NCI-H2196 treated with DMSO at 0.1 percent for 48 hours (cell line): ENCODE results near the gene FUT1.
A peak's percentile ranks its signal among the peaks of the same experiment; 100 is the strongest.
"Not testable (repeated sequence)": the region's sequence is repeated elsewhere in the genome, so short reads cannot be mapped to it uniquely, and the experiment has no call there.

Source experiments
- DNase-seq: peaks from one replicate; lab custom pipeline; 2025; ENCODE audit not compliant: unreplicated experiment; lab: John Stamatoyannopoulos, UW

The FUT1 gene

DNA sequence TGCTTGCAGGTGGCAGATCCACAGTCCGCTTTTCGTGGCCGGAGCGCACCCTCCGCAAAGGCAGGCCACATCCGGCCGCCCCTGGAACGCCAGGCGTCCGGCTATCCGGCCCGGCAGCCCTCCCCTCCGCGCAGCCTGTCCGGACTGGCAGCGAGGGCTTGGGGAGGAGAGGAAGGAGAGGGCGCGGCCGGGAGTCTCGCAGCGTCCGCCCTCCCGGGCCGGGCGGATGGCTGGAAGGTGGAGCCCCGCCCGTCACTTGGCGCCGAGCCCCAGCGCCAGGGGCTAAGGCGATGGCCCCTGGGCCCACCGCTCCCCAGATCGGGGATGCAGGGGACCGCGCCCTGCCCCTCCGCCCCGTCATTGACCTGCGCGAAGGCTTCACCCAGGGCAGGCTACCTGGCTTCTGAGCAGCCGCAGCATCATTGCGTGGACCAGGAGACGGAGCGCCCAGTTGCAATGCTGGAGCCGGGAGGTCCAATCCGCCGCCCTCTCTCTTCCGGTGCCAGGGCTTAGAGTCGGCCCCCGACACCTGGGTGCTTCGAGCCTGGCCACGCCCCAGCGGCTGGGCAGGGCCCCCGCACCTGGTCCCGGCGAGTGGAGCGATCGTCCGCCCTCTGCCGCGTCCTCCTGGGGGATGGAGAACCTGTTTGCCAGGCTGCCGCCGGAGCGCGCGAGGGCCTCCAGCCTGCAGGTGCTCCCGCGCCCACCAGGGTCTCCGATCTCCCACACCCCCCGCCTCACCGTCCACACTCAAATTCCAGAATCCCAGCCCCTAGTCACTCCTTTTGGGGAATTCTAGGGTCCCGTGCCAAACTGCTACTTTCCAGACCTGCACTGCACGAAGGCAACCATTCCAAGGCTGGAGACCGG is at the start of gene FUT1:
Gene FUT1 (minus strand): TSS at position 146 of the 870 bp plus-strand sequence. CDS start 1,360 bp downstream, outside the sequence.
- peak; percentile 94 for DNase-seq

DNA sequence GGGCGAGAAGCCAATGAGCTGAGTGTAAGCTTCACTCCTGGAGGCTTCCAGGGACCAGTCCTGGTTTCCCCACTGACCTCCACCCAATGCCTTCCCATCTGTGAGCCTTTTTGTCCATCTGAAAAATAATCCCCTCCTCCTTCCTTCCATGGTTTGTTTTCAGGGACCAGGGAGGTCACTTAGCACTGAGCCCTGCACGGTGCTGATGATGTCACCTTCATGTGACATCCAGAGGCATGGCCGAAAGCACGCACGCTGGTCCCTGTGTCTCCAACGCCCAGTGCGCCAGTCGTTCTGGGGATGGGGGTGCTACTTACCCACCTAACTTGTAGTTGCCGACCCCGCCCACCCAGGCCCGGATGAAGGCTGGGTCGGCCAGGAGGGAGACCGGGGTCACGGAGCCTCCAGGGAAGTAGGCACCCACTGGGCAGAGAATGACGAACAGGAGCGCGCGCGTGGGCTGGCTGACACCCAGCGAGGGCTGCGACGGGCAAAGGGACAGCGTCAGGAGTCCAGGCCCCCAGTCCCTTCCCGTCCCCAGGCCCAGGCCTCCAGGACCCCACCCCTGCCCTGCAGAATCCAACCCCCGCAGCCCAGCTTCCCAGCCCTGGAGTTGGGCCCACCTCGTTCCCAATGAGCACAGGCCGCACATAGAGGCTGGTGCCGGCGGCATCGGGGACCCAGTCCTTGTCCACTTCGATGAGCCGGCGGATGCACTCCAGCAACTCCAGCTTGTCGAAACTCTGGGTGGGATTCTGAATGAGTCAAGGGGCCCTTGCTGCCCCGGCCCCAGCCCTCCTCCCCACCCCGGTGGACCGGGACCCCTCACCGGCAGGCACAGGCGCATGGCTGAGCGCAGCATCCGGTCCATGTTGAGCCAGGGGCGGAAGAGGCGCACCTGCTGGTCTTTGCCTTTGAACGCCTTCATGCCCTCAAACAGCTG is 47.2 kb upstream of the FUT1 start:
- no peak for DNase-seq

DNA sequence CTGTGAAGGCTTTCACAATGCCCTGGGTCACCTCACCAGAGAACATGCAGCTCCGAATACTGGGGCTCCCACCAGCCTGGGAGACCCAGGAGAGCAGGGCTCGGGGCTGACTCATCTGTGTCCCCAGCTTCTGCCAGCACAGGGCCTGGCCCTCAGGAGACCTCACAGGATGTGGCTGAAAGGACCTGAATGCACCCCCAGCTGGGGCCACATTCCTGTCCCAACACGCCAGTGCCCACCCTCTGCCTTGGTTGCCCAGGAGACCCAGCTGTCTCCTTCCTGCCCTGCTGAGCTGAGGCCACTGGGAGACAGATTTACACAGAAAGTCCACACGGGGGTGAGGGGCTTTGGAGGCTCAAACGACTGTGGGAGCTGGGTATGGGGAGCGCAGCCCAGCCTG is 46.5 kb upstream of the FUT1 start:
- DNase-seq: no peak

- no peak for DNase-seq
Observed at GRCh38 chr19:48797103-48797502, 44.7 kb upstream of the FUT1 start.

DNA sequence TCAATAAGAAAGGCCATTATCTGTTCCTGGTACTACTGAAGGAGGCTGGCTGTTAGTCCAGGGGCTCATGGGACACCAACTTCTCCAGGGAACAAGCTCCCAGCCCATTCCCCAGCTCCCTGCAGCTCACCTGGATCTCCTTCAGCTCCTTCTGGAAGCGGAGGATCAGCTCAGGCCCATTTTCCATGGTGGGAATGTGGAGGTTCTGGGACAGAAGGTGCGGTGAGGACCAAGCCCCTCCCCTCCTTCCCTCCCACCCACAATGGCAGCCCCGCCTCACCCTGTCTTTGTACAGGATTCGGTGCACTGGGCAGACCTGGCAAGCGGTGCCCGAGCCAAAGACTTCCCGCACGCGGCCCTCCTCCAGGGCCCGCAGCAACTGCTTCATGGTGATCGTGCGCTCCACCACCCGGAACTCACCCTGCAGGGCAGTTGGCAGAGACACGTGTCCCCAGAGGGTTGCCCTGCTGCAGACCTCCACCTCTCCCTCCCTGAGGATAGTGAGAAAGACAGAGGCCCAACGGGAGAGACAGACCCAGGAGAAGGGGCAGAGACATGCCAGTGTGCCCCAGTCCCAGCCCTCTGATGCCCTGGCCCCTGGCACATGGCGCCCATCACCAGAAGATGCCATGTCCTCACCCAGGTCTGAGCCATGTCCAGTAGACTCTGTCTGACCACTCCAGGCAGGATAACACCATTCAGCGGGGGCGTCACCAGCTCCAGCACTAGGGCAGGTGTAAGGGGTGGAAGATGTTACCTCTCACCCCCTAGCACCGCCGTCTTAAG is 44.0 kb upstream of the FUT1 start:
- no peak for DNase-seq

GRCh38 chr19:48795685-48796070 is 43.2 kb upstream of the FUT1 start:
- no peak for DNase-seq

- peak; percentile 86 for DNase-seq
Observed at GRCh38 chr19:48795055-48795684, 42.7 kb upstream of the FUT1 start.

DNA sequence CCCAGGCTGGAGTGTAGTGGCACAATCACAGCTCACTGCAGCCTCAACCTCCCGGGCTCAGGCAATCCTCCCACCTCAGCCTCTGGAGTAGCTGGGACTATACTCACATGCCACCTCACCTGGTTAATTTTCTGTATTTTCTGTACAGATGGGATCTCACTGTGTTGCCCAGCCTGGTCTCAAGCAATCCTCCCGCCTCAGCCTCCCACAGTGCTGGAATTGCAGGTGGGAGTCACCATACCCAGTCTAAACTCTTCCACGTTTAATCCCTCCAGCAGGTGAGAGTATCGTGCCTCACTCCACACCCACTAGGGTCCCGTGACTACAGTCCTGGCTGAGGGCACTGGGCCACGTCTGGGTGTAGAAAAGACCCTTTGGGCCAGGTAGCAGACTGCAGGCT is 41.9 kb upstream of the FUT1 start:
- no peak for DNase-seq

DNA sequence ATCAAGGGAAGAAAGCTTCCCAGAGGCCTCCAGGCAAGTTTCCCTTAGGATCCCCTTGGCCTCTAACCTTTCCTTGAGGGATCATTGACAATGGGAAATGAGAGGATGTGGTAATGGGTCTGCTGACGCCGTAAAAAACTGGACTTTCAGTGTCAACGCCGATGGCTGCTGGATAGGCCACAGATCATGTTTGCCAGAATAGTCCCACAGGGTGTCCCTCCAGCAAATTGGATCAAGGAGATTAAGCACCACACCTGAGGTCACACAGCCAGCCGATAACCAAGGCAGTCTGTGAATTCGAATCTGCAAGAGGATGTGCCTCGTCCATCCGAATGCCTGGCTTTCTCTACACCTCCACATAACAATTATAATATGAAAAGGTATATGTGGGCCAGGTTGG is 40.8 kb upstream of the FUT1 start:
- no peak for DNase-seq

DNA sequence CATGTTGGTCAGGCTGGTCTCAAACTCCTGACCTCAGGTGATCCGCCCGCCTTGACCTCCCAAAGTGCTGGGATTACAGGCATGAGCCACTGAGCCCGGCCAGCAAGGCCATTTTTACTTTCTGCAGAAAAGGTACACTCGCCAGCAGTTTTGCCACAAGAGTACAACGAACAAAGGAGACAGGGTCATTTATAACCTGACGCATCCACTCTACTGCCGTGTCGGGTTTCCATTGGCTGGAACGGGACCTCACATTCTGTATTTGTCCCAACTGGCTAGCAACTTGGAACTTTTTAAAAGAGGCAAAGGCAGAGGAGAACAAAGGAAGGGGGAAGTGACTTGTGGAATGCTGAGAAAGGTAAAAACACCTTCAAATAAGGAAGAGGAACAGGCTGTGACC is 34.9 kb upstream of the FUT1 start:
- DNase-seq: not testable (repeated sequence)

- DNase-seq: not testable (repeated sequence)
Observed at GRCh38 chr19:48786422-48786821, 34.0 kb upstream of the FUT1 start.

DNA sequence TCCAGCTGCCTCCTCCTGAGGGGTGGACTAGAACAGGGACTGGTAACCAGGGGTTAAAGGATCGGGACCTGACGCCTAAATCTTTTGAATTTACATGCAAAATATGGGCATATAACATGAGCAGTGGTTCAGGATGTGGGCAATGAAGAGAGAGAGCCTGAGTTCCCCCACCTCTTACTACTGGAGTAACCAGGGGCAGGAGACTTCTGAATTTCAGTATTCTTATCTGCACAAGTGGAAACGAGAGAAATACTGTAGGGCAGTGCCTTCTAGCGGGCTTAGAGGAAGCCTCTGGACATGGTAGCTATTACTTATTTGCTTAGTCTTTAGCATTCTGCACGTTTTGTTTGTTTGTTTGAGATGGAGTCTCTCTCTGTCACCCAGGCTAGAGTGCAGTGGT is 32.1 kb upstream of the FUT1 start:
- no peak for DNase-seq

- no peak for DNase-seq
Observed at GRCh38 chr19:48780631-48781391, 28.4 kb upstream of the FUT1 start.

DNA sequence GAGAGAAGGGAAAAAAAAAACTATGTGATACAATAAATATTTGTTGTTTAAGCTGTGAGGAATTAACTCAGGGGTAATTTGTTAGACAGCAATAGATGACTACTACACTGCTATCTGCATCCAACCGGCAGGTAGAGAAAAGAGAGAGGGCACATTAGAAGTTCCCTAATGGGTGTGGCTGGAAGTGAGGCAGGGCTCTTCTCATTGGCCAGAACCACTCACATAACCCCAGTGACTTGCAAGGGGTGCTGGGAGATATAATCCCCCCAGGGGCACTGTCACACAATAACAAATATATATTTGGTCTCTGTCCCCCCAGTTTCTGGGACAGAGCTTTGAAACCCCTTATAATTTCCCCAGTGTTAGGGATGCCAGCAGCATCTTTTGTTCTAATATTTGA is 27.2 kb upstream of the FUT1 start:
- no peak for DNase-seq

DNA sequence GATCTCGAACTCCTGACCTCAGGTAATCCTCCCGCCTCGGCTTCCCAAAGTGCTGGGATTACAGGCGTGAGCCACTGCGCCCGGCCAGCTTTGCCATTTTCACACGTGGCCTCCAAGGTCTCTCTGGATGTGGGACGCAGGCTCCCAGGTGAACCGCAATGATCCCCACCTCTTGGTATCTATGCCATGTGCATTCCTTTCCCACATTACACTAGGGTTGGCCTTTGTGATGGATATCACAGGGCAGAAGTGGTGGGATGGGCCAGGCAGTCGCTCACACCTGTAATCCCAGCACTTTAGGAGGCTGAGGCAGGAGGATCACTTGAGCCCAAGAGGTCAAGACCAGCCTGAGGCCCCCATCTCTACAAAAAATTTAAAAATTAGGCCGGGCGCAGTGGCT is 25.3 kb upstream of the FUT1 start:
- DNase-seq: no peak

- no peak for DNase-seq
Observed at GRCh38 chr19:48777139-48777538, 24.7 kb upstream of the FUT1 start.

- no peak for DNase-seq
Observed at GRCh38 chr19:48772503-48772953, 20.1 kb upstream of the FUT1 start.

GRCh38 chr19:48770734-48771472 is 18.5 kb upstream of the FUT1 start:
- DNase-seq: no peak

DNA sequence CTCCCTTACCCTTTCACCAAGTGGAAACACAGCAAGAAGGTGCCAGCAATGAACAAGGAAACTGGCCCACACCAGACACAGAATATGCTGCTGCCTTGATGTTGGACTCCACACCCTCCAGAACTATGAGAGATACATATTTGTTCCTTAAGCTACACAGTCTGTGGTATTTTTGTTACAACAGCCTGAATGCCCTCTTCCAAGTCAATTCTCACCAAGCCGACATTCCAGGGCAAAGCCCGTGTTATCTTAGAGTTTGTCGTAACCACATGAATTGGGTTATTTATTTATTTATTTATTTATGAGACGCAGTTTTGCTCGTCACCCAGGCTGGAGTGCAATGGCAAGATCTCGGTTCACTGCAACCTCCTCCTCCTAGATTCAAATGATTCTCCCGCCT is 17.8 kb upstream of the FUT1 start:
- no peak for DNase-seq
